Epithelial cell of proximal tubule (primary cell): ENCODE data around the gene GATA5. TPM values are rescaled to one million over a fixed set of nuclear protein-coding genes. Genes with fewer than 3 reads are reported as not detected.
"Not testable (repeated sequence)": the region's sequence is repeated elsewhere in the genome, so short reads cannot be mapped to it uniquely, and the experiment has no call there.

Source experiments
- DNase-seq: peaks from one replicate; pipeline ENCODE4 v3.0.0-alpha.2; 2011; ENCODE audit warnings: low read depth
- H3K4me3 ChIP-seq: 2 replicates; pipeline ENCODE4 v1.5.1; 2011; ENCODE audit warnings: low read depth, mild to moderate bottlenecking, low read length
- total RNA-seq: library from RNA; depleted of rRNA; stranded (reverse); fragments of >200 nt; gene quantifications from 2 replicates; pipeline ENCODE4 v1.2.3, GENCODE V29; 2015
- TF ChIP-seq, protein P1 (sequence below): conservative IDR thresholded peaks from 2 replicates; pipeline ENCODE4 v1.5.1; 2012; ENCODE audit warnings: low read depth, mild to moderate bottlenecking, low read length

Gene GATA5
- total RNA-seq, 1 donor from 2014 or later: not detected

DNA sequence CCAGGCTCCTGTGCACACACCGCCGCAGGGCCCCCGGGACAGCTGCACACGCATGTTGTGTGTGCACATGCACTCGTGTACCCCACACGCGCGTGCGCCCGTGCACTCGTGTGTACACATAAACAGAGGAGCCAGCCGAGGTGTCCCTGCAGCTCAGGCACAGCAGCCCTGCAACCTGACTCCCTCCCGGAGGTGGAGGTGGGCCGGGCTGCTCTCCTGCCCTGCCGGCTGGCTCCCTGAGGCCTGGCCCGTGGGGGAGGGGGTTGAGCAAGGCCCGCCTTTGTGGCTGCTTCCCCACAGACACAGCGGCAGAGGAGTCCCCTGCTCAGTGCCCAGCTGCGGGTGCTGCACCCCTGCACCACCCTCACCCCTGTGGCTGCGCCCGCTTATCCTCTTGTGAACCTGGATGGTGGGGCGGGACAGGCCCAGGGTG, 49.1 kb downstream of the GATA5 start:
- TF ChIP-seq, protein P1, sequence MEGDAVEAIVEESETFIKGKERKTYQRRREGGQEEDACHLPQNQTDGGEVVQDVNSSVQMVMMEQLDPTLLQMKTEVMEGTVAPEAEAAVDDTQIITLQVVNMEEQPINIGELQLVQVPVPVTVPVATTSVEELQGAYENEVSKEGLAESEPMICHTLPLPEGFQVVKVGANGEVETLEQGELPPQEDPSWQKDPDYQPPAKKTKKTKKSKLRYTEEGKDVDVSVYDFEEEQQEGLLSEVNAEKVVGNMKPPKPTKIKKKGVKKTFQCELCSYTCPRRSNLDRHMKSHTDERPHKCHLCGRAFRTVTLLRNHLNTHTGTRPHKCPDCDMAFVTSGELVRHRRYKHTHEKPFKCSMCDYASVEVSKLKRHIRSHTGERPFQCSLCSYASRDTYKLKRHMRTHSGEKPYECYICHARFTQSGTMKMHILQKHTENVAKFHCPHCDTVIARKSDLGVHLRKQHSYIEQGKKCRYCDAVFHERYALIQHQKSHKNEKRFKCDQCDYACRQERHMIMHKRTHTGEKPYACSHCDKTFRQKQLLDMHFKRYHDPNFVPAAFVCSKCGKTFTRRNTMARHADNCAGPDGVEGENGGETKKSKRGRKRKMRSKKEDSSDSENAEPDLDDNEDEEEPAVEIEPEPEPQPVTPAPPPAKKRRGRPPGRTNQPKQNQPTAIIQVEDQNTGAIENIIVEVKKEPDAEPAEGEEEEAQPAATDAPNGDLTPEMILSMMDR: no peak
- H3K4me3 ChIP-seq: no peak overlapping the region
- DNase-seq: no peak

DNA sequence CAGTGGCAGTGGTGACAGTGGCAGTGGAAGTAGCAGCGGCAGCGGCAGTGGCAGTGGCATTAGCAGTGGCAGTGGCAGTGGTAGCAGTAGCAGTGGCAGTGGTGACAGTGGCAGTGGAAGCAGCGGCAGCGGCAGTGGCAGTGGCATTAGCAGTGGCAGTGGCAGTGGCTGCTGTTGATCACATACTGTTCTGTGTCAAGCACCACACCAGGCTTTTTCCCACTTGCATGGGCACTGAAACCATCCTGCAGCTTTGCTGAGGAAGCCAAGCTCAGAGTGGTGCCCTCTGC, 49.8 kb downstream of the GATA5 start:
- DNase-seq, H3K4me3 ChIP-seq: not testable (repeated sequence)

DNA sequence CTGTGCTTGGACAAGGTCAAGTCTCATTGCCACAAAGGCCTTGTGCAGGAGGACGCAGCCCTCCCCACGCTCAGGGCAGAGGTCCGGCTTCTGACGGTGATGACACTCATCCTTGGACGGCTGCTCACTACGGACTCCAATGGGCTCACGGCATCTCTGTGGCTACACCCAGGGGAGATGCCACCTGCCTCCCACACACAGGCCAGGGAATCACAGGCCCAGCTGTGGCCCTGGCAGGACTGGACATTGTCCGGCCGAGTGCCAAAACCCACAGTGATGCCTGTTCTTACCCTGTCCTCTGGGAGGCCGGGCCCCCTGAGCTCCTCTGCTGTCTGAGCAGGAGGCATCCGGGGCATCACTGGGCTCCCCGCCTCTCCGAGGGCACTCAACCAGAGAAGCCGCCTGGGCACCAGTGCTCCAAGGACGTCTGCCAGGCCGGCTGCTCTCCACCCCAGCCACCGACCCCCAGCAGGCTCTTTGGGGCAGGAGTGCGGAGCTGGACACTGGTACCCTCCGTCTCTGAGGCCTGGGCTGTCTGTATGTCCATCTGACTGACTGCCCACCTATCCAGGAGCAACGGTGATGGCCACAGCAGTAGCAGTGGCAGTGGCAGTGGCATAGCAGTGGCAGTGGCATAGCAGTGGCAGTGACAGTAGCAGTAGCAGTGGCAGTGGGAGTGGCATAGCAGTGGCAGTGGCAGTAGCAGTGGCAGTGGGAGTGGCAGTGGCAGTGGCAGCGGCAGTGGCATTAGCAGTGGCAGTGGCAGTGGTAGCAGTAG, 50.3 kb downstream of the GATA5 start:
- H3K4me3 ChIP-seq: no peak overlapping the region
- DNase-seq: no peak
- TF ChIP-seq, protein P1: no peak

DNA sequence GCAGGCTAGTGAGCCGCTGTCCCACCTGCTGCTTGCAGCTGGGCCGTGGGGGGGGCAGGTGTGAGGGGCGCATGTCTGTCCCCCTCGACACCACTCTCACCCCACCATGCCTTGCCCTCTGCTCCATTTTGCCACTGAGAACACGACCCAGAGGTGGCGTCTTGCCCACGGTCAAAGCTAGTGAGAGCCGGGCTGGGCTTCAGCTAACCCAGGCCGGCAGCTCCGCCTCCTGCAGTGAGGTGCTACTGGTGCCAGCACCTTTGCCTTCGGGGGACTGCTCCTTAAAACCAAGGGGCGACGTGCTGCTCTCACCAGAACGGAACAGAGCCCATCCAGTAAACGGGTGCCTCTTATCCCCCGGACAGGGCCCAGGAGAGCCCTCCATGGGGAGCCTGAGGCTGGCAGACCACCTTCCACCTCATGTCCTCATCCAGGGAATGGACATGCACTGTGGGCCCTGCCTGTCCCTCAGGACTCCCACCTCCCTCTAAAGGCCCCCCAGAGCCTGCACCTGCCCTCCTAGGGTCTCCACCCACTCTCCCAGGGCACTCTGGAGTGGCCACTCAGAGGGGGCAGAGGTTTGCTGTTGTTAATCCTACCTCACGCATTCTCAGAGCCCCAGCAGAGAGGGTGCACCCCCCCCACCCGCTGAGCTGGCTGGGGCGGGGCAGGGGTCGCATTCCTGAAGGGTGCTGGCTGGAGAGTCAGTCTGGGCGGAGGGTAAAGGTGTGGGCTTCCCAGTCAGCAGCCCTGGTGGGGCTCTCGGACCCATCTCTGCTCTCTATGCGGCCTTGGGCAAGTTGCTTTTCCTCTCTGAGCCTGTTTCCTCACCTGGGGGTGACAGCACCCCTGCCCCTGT, 51.3 kb downstream of the GATA5 start:
- TF ChIP-seq, protein P1: no peak
- H3K4me3 ChIP-seq: no peak overlapping the region
- DNase-seq: no peak

DNA sequence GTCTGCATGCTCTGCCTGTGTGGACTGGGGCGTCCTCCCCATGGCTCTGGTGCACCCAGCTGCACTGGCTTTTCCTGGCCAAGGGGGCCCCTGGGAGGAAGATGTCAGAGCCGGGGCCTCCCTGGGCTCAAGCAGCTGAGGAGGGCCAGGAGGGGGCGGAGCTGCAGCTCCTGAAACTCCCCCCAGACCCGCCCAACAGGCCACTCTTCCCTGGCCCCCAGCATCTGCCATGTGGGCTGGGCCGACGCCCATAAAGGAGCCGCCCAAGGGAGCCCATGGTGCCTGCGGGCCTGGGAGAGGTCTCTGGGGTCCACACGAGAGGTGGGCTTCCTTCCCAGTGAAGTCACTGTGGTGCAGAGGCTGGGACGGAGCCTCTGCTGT, 52.5 kb downstream of the GATA5 start:
- TF ChIP-seq, protein P1: no peak
- H3K4me3 ChIP-seq: no peak overlapping the region
- no peak for DNase-seq

DNA sequence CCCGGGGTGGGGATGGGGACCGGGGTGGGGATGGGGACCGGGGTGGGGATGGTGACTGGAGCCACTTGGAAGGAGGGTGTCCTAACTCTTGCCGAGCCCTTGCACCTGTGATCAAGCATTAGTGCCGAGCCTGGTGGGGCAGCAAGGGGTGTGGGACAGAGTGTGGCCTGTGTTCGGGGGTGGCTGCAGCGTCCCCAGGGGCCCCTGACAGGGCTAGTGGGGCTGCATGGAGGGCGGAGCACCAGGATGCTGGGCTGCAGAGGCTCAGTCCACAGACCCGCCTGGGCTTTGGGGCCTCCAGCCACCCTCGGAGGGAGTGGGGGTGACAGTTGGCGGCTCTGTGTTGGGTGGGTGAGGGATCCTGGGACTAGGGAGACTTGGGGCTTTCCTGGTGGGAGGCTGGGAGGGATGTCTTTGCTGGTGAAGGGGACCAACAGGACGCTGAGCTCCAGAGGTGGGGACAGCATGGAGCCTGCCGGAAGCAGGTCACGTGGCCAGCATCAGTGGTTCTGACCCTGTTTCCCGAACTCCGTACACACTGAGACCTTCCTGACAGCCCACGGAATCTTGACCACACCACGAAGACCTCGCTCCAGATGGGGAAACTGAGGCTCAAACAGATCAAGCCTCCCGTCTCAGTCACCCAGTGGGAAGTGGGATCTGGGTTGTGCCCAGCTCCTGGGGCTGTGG, 53.0 kb downstream of the GATA5 start:
- DNase-seq: no peak
- H3K4me3 ChIP-seq: no peak overlapping the region
- TF ChIP-seq, protein P1: no peak

DNA sequence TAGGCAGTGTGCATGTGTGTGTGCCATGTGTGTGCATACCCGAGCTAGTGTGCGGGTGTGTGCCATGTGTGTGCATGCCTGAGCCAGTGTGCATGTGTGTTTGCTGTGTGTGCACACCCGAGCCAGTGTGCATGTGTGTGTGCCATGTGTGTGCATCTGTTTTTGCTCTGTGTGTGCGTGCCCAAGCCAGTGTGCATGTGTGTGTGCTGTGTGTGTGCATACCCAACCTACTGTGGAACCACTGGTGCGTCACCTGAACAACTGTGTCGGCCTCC, 54.1 kb downstream of the GATA5 start:
- TF ChIP-seq, protein P1: no peak
- H3K4me3 ChIP-seq: no peak overlapping the region

More for the DNA sequence above, 54.1 kb downstream of the GATA5 start:
- DNase-seq: no peak
